Choroid plexus epithelial cell (primary cell): ENCODE data around the gene C5AR2.

ENCODE experiments used
- DNase-seq: peaks from one replicate; pipeline ENCODE4 v3.0.0-alpha.2; 2010; ENCODE audit warnings: low read depth
- H3K4me3 ChIP-seq: 2 replicates; pipeline ENCODE4 v1.5.1; 2011; ENCODE audit warnings: low read depth, mild to moderate bottlenecking, control low read depth, low read length, moderate library complexity
- TF ChIP-seq, protein P1 (sequence below): conservative IDR thresholded peaks from 2 replicates; pipeline ENCODE4 v1.5.1; 2011; ENCODE audit warnings: low read depth, mild to moderate bottlenecking, control low read depth, inconsistent platforms, low read length, moderate library complexity

The C5AR2 gene

DNA sequence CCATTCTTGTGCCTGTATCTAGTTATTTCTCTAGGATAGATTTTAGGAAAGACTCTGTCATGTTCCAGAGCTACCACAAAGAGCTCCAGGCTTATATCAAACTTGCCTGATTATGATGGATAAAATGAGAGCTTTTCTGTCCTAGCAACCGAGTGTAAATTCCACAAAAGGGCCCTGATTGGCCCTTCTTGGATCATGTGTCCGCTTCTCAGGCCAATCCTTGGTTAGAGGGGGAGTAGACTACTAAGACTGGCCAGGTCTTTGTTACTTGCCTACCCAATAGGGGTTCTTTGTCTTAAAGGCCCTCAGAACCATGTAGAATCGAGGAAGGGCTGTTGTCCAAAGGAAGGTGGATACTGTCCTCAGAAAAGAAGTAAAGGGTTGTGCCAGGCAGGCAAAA, 19.6 kb downstream of the C5AR2 start:
- DNase-seq: peak; percentile 82

DNA sequence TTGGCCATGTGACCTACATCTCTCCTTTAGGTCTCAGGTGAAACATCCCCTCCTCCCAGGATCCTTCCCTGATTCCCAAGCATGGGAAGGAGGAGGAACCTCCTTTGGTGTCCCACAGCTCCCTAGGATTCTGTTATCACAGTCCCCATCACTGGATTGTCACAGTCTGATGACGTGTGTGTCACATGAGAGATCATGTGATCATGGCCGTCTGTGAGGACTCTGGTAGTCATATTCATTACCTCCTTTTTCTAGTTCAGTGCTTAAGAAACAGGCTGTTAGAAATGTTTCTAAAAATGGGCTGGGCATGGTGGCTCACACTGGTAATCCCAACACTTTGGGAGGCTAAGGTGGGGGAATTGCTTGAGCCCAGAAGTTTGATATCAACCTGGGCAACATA, 20.1 kb downstream of the C5AR2 start:
- DNase-seq: no peak
- TF ChIP-seq, protein P1, sequence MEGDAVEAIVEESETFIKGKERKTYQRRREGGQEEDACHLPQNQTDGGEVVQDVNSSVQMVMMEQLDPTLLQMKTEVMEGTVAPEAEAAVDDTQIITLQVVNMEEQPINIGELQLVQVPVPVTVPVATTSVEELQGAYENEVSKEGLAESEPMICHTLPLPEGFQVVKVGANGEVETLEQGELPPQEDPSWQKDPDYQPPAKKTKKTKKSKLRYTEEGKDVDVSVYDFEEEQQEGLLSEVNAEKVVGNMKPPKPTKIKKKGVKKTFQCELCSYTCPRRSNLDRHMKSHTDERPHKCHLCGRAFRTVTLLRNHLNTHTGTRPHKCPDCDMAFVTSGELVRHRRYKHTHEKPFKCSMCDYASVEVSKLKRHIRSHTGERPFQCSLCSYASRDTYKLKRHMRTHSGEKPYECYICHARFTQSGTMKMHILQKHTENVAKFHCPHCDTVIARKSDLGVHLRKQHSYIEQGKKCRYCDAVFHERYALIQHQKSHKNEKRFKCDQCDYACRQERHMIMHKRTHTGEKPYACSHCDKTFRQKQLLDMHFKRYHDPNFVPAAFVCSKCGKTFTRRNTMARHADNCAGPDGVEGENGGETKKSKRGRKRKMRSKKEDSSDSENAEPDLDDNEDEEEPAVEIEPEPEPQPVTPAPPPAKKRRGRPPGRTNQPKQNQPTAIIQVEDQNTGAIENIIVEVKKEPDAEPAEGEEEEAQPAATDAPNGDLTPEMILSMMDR: no peak
- no peak overlapping the region for H3K4me3 ChIP-seq

More for the DNA sequence above, 19.6 kb downstream of the C5AR2 start:
- H3K4me3 ChIP-seq: no peak overlapping the region
- TF ChIP-seq, protein P1: no peak

DNA sequence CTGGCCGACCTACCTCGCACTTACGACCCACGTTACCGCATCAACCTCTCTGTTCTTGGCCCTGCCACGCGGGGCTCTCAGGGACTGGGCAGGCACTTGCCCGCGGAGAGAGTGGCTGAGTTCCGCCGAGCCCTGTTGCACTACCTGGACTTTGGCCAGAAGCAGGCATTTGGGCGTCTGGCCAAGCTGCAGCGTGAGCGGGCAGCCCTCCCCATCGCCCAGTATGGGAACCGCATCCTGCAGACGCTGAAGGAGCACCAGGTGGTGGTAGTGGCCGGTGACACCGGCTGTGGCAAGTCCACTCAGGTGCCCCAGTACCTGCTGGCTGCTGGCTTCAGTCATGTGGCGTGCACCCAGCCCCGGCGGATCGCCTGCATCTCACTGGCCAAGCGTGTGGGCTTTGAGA, 21.3 kb downstream of the C5AR2 start:
- no peak for DNase-seq
- no peak overlapping the region for H3K4me3 ChIP-seq
- TF ChIP-seq, protein P1: no peak

DNA sequence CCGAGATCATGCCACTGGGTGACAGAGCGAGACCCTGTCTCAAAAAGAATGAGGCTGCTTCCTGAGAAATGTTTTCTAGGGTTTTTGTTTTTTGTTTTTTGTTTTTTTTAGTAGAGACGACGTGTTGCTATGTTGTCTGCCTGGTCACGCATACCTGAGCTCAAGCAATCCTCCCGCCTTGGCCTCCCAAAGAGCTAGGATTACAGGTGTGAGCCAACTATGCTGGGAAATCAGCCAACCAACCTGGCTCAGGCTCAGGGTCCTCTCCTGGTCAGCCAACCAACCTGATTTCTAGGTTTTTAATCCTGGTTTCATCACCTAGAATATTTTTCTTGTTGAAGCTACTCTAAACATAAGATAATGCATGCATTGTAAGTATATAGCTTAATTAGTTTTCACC, 24.9 kb downstream of the C5AR2 start:
- TF ChIP-seq, protein P1: no peak

DNA sequence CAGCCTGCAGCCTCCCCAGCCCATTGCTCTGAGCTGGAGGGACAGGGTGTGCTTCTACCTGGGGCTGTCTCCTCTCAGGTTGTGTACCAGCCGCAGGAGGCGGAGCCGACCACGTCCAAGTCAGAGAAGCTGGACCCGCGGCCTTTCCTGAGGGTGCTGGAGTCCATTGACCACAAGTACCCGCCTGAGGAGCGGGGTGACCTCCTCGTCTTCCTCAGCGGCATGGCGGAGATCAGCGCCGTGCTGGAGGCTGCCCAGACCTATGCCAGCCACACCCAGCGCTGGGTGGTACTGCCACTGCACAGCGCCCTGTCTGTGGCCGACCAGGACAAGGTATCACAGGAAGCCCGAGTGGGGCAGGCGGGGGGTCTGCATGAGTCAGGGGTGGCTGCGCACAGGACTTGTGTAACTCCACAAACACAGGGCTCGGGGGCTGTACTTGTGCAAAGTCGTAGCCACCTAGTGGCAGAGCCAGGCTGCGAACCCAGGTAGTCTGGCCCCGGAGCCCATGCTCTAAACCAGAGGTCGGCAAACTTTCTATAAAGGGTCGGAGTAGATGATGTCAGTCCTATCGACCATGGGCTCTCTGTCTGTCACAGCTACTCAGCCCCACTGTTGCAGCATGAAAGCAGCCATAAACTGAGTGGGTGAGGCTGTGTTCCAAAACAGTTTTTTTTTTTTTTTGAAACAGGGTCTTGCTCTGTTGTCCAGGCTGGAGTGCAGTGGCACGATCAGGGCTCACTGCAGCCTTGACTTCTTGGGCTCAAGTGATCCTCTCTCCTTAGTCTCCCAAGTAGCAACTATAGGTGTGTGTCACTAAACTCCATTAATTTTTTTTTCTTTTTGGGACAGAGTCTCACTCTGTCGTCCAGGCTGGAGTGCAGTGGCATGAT, 26.1 kb downstream of the C5AR2 start:
- DNase-seq: peak; percentile 18
- H3K4me3 ChIP-seq: no peak overlapping the region
- TF ChIP-seq, protein P1: peak; percentile 45

More for the DNA sequence above, 24.9 kb downstream of the C5AR2 start:
- no peak for DNase-seq
- H3K4me3 ChIP-seq: no peak overlapping the region

DNA sequence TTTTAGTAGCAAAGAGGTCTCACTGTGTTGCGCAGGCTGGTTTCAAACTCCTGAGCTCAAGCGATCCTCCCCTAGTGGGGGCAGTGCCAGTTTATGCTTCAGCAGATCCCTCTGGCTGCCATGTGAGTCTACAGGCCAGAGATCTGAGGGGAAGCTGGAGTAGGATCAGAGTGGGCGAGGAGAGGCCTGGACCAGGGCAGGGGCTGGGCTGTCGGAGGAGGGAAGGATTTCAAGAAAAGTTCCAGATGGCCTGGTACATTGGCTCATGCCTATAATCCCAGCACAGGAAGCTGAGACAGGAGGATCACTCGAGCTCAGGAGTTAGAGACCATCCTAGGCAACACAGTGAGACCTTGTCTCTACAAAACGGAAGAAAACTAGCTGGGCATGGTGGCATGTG, 27.0 kb downstream of the C5AR2 start:
- TF ChIP-seq, protein P1: no peak
- DNase-seq: no peak
- H3K4me3 ChIP-seq: no peak overlapping the region

DNA sequence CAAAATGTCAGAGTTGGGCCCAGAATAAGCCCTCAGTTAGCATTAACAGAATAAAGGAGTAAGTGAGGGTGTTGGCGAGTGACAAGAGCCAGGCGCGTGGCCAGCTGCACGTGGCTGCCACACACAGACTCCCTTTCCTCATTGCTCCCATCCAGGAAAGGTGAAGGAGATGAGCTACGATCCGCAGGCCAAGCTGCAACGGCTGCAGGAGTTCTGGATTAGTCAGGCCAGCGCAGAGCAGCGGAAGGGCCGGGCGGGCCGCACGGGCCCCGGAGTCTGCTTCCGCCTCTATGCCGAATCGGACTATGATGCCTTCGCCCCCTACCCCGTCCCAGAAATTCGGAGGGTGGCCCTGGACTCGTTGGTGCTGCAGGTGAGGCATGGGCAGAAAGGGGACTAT, 30.3 kb downstream of the C5AR2 start:
- no peak overlapping the region for H3K4me3 ChIP-seq
- TF ChIP-seq, protein P1: no peak
- no peak for DNase-seq
